Sigmoid colon (tissue), 7 donors: ENCODE data around the gene MAPKAP1. TPM values are rescaled to one million over a fixed set of nuclear protein-coding genes. Genes with fewer than 3 reads are reported as not detected.

Experiments used
- DNase-seq: peaks from one replicate; pipeline ENCODE4 v3.0.0-alpha.2; 2019
- H3K27ac ChIP-seq, 4 donors: fragments of 200-600 bp; sonication (generic); one replicate each; pipeline ENCODE4 v1.5.1; 2016 to 2019; ENCODE audit warnings: mild to moderate bottlenecking in 1 of 4
- H3K27me3 ChIP-seq, 3 donors: fragments of 200-600 bp; sonication (generic); one replicate each; pipeline ENCODE4 v1.5.1; 2019; ENCODE audit warnings: mild to moderate bottlenecking in 1 of 3
- H3K36me3 ChIP-seq, 4 donors: fragments of 200-600 bp; sonication (generic); one replicate each; pipeline ENCODE4 v1.5.1; 2016 to 2019
- H3K4me1 ChIP-seq, 4 donors: fragments of 200-600 bp; sonication (generic); one replicate each; pipeline ENCODE4 v1.5.1; 2017 to 2019
- H3K4me3 ChIP-seq, 4 donors: fragments of 200-600 bp; sonication (generic); one replicate each; pipeline ENCODE4 v1.5.1; 2017 to 2019; ENCODE audit warnings: mild to moderate bottlenecking in 2 of 4, moderate library complexity in 1 of 4
- H3K9me3 ChIP-seq, 4 donors: fragments of 200-600 bp in 3 of 4; sonication (generic) in 3 of 4; one replicate each; pipeline versions ENCODE4 v1.5.1 to v1.6.1; 2013 to 2019
- CTCF ChIP-seq, 4 experiments: fragments of 450-650 bp in 3 of 4; fragments of 200-600 bp in 1 of 4; IDR thresholded peaks; one replicate each; pipeline ENCODE4 v1.5.1; 2016 to 2019; ENCODE audit warnings: antibody characterized with exemption in 4 of 4, mild to moderate bottlenecking in 3 of 4, moderate library complexity in 2 of 4
- EP300 ChIP-seq, 4 donors: sonication (generic); formaldehyde crosslinking; IDR thresholded peaks; one replicate each; pipeline ENCODE4 v1.6.1; 2017; ENCODE audit warnings: antibody characterized with exemption in 4 of 4
- POLR2A ChIP-seq, 2 donors: fragments of 450-650 bp; IDR thresholded peaks; one replicate each; pipeline ENCODE4 v1.6.1; 2016; ENCODE audit warnings: antibody characterized with exemption in 2 of 2, mild to moderate bottlenecking in 2 of 2, moderate library complexity in 2 of 2
- POLR2AphosphoS5 ChIP-seq, 4 donors: sonication (generic); formaldehyde crosslinking; IDR thresholded peaks; one replicate each; pipeline ENCODE4 v1.6.1; 2017; ENCODE audit warnings: antibody characterized with exemption in 4 of 4
- WGBS, 2 donors: extraction: QIAGEN DNeasy Blood & Tissue Kit; methylation state at CpG; one replicate each; pipeline ENCODE4 v1.1.7; 2013; 5-methylcytosine and 5-hydroxymethylcytosine counted together
- intact Hi-C: fragments of 100-400 bp; cut with DNase I; formaldehyde crosslinking; loops from one replicate; pipeline ENCODE4 v1.15.1; 2023
- polyA plus RNA-seq, 3 donors: library from polyadenylated mRNA; stranded (reverse); fragments of 200-250 nt; gene quantifications; one replicate each; pipeline ENCODE4 v1.2.3, GENCODE V29; 2013
- total RNA-seq, 4 donors: library from RNA; depleted of rRNA; stranded (reverse); fragments of >200 nt; gene quantifications; one replicate each; pipeline ENCODE4 v1.1.0, GENCODE V29; 2016
- donor health status: healthy with polysubstance abuse.
- donor health status: Bipolar disorder and iron deficiency.
- donor health status: healthy.

MAPKAP1 gene
- total and polyA plus RNA-seq, 7 donors, result 37.2 to 155 (median 84.3) TPM

DNA sequence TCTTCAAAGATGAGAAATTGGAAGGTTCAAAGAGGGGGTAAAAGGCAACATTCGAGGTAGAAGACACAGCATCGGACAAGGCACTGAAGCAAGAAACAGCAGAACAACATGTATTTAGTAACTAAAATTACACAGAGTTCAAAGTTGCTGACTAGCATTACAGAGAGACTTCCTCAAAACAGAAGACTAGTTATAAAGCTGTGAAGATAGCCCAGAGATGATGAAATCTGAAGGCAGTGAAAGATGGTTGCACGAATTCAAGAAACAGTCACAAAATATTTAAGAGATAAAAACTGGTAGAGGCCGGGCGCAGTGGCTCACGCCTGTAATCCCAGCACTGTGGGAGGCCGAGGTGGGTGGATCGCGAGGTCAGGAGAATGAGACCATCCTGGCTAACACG is 16.3 kb downstream of the MAPKAP1 start:
- no peaks in the 10 kb centered on the region for H3K9me3 ChIP-seq
- intact Hi-C loops, result no loop called here
- 91 to 93% methylated on average over 10 of the region's 10 CpGs for WGBS, 2 donors
- H3K27ac ChIP-seq, result no peak overlapping the region
- no peak for DNase-seq
- TF ChIP-seq EP300 (IDR thresholded peaks at IDR 0.05) (no peak), CTCF (IDR thresholded peaks at IDR 0.05) (no peak), POLR2A (IDR thresholded peaks at IDR 0.05) (no peak), POLR2AphosphoS5 (IDR thresholded peaks at IDR 0.05) (no peak)
- H3K4me3 ChIP-seq, result no peak overlapping the region
- no peaks in the 10 kb centered on the region for H3K27me3 ChIP-seq
- peaks cover 0 to 10% (median 4%) of the 10 kb centered on the region in 4 donors for H3K4me1 ChIP-seq
- no peaks in the 10 kb centered on the region for H3K36me3 ChIP-seq

DNA sequence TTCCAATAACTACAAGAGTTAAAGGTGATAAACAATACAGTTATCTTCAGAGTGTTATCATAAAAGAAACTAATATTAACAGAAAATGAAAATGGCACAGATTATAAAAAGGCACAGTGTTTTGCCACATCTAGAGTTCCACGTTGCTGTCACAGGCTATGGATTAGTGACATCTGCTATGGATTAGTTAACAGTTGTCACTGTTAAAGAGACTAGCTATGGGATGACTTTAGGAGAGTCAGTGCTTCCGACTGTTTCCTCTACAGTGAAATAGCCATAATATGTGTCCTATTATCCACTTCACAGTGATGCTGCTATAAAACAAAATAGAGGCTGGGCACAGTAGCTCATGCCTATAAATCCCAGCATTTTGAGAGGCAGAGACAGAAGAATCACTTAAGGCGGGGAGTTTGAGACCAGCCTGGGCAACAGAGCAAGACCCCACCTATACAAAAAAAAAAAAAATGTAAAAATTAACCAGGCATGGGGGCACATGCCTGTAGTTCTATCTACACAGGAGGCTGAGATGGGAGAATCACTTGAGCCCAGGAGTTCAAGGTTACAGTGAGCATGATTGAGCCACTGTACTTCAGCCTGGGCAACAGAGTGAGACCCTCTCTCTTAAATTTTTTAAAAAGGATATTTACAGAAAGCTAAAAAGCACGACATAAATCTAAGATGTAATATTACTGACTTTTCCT is 19.7 kb downstream of the MAPKAP1 start:
- TF ChIP-seq POLR2AphosphoS5 (IDR thresholded peaks at IDR 0.05) (no peak), CTCF (IDR thresholded peaks at IDR 0.05) (no peak), POLR2A (IDR thresholded peaks at IDR 0.05) (no peak), EP300 (IDR thresholded peaks at IDR 0.05) (no peak)
- Histone ChIP-seq H3K27ac (no peak overlapping the region), H3K27me3 (no peaks in the 10 kb centered on the region), H3K9me3 (no peaks in the 10 kb centered on the region), H3K36me3 (peaks cover 0 to 4% (median 0%) of the 10 kb centered on the region in 4 donors), H3K4me1 (peaks cover 0 to 10% (median 0%) of the 10 kb centered on the region in 4 donors), H3K4me3 (no peak overlapping the region)
- intact Hi-C loops, result no loop called here
- DNase-seq, result no peak
- 92 to 93% methylated on average over 4 of the region's 4 CpGs for WGBS, 2 donors

DNA sequence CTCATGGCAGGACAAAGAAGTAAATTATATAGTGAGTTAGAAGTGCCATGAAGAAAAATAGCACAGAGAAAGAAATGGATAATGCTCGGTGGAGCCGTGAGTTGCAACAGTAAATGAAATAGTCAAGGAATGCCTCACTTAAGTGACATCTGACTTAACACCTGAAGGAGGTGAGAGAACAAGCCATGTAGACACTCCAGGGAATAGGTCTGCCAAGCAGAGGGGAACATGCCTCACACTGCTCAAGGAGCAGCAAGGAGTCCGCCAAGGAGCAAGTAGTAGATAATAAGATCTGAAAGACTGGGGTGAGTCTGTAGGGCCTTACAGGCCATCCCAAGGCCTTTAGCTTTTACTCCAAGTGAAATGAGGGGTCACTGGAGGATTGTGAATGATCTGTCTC is 21.8 kb downstream of the MAPKAP1 start:
- Histone ChIP-seq H3K27ac (no peak overlapping the region), H3K27me3 (no peaks in the 10 kb centered on the region), H3K36me3 (peaks cover 0 to 4% (median 0%) of the 10 kb centered on the region in 4 donors), H3K4me1 (no peaks in the 10 kb centered on the region), H3K4me3 (no peak overlapping the region), H3K9me3 (no peaks in the 10 kb centered on the region)
- no peak for TF ChIP-seq EP300 (IDR thresholded peaks at IDR 0.05)
- TF ChIP-seq POLR2AphosphoS5 (IDR thresholded peaks at IDR 0.05), result no peak
- TF ChIP-seq CTCF (IDR thresholded peaks at IDR 0.05), result no peak
- TF ChIP-seq POLR2A (IDR thresholded peaks at IDR 0.05), result no peak
- intact Hi-C loops, result no loop called here
- no peak for DNase-seq
- WGBS, 2 donors, result 98% methylated on average over 3 of the region's 3 CpGs

DNA sequence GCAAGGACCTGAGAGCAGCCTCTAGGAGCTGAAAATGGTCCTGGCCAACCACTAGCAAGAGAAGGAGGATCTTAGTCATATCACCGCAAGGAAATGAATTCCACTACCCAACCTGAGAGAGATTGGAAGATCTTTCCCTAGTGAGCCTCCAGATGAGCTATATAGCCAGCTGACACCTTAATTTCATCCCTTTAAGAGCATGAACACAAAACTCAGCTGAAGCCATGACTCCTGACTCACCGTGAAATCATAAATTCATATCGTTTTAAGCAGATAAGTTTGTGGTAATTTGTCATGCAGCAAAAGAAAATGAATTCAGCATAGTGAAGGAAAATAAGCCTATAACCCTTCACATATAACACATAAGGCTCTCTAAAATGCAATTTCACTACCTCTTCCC is 23.5 kb downstream of the MAPKAP1 start:
- H3K4me1 ChIP-seq, result no peaks in the 10 kb centered on the region
- no peaks in the 10 kb centered on the region for H3K27me3 ChIP-seq
- intact Hi-C loops, result no loop called here
- H3K9me3 ChIP-seq, result no peaks in the 10 kb centered on the region
- H3K36me3 ChIP-seq, result peaks cover 0 to 4% (median 0%) of the 10 kb centered on the region in 4 donors
- 97 to 98% methylated on average over 3 of the region's 3 CpGs for WGBS, 2 donors
- no peak for DNase-seq
- TF ChIP-seq CTCF (IDR thresholded peaks at IDR 0.05), result no peak
- no peak for TF ChIP-seq POLR2AphosphoS5 (IDR thresholded peaks at IDR 0.05)
- no peak for TF ChIP-seq POLR2A (IDR thresholded peaks at IDR 0.05)
- TF ChIP-seq EP300 (IDR thresholded peaks at IDR 0.05), result no peak
- no peak overlapping the region for H3K4me3 ChIP-seq
- no peak overlapping the region for H3K27ac ChIP-seq

- Histone ChIP-seq H3K36me3 (peaks cover 0 to 4% (median 0%) of the 10 kb centered on the region in 4 donors), H3K4me3 (no peak overlapping the region), H3K27ac (no peak overlapping the region), H3K27me3 (no peaks in the 10 kb centered on the region), H3K9me3 (no peaks in the 10 kb centered on the region), H3K4me1 (no peaks in the 10 kb centered on the region)
- intact Hi-C loops, result no loop called here
- no peak for TF ChIP-seq EP300 (IDR thresholded peaks at IDR 0.05)
- TF ChIP-seq POLR2A (IDR thresholded peaks at IDR 0.05), result no peak
- no peak for TF ChIP-seq POLR2AphosphoS5 (IDR thresholded peaks at IDR 0.05)
- no peak for TF ChIP-seq CTCF (IDR thresholded peaks at IDR 0.05)
- 77 to 87% methylated on average over 2 of the region's 2 CpGs for WGBS, 2 donors
- no peak for DNase-seq
Measured at GRCh38 chr9:125682340-125682739, 24.7 kb downstream of the MAPKAP1 start.
